GM18505 (cell line): ENCODE data around the gene MAP3K10.
"Not testable (repeated sequence)": the region's sequence is repeated elsewhere in the genome, so short reads cannot be mapped to it uniquely, and the experiment has no call there.

Experiments
- ATAC-seq: cut with Tn5 transposase; IDR thresholded peaks from one replicate; pipeline ENCODE4 v1.9.1; 2021; ENCODE audit not compliant: unreplicated experiment
- POLR2A ChIP-seq: IDR thresholded peaks from 4 replicates; pipeline ENCODE4 v1.6.1; 2011; ENCODE audit warnings: borderline replicate concordance; ENCODE audit not compliant: insufficient read depth, insufficient read length; ENCODE audit errors: extremely low read depth

MAP3K10 gene

DNA sequence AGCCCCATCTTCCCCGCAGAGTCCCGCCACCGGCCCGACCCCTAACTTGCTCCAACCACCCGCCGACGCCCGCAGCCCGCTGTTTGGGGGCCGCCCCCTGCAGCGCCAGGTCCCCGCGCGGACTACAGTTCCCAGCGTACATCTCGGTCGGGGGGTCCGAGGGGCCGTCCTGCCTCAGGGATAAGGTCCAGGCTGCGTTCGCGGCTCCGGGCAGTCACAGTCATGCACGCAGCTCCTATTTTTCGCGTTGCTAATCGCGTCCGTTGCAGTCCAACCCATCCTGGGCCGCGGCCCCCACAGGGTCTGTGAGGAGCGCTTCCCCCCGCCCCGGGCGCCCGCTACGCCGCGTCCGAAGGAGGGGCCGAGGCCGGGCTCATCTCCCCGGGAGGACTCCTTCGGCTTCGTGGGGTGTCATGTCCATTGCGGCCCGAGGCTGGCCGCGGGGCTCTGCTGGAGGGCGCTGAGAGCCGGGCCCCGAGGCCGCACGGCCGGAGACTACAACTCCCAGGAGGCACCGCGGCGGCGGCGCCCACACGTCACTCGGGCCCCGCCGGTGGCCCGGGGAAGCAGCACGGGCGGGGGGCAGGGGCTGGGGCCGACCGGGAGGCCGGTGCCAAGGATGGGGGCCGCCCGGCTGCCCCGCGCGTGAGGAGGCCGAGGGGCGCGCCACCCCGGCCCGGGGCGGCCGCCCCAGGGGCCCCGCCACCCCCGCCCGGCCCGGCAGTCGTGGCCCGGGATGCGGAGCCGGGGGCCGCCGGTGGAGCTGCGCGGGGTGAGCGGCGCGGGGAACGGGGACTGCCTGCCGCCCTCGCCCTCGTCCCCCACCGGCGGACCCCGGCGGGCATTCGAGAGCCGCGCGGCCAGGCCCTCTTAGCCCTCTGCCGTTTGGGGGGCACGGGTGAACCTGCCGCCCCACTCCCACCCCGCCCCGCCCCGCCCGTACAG is at the start of gene MAP3K10:
Gene MAP3K10 (plus strand): TSS at position 536 of the 945 bp plus-strand sequence. CDS start 606 bp downstream, outside the sequence.
- TF ChIP-seq POLR2A: peak; percentile 56
- ATAC-seq: peak; percentile 76

DNA sequence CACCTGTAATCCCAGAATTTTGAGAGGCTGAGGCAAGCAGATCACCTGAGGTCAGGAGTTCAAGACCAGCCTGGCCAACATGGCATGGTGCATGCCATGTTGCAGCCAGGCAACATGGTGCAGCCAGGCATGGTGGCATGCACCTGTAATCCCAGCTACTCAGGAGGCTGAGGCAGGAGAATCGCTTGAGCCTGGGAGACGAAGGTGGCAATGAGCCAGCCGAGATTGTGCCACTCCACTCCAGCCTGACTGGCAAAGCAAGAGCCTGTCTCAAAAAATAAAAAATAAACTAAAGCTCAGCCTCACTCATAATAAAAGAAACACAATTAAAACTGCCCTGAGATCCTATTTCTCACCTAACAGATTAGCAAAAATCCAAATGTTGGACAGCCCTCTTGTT is 49.7 kb upstream of the MAP3K10 start:
- ATAC-seq: no peak
- no peak for TF ChIP-seq POLR2A

DNA sequence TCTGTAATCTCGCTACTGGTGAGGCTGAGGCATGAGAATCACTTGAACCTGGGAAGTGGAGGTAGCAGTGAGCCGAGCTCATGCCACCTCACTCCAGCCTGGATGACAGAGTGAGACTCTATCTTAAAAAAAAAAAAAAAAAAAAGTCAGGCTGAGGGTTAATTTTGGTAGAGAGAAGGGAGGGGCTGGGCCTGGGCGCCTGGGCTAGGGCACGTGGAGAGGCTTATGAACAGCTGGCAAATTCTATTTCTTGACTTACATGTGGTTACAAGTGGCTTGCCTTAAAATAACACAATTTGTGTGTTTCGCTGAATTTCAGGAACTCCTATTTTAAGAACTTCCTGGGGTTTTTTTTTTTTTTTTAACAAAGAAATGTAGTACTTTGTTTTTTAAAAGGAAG is 47.6 kb upstream of the MAP3K10 start:
- TF ChIP-seq POLR2A: no peak
- peak; percentile 58 for ATAC-seq

DNA sequence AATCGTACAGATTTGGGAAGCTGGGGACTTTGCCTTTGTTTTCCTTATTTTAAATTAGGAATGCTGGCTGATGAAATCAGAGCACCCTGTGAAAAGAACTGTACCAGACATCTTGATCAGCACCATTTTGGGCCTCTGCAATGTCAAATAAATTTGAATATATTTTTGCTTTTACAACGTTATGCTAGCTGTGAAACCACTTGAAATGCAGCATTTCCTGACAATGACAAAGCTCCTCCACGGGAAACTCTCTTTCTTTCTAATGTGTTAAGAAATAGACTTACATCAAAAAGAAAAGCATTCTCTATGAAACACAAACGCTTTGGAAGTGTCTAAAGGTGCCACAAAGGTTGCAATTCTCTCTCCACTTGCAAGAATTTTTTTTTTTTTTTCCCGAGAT is 47.1 kb upstream of the MAP3K10 start:
- TF ChIP-seq POLR2A: no peak
- no peak for ATAC-seq

DNA sequence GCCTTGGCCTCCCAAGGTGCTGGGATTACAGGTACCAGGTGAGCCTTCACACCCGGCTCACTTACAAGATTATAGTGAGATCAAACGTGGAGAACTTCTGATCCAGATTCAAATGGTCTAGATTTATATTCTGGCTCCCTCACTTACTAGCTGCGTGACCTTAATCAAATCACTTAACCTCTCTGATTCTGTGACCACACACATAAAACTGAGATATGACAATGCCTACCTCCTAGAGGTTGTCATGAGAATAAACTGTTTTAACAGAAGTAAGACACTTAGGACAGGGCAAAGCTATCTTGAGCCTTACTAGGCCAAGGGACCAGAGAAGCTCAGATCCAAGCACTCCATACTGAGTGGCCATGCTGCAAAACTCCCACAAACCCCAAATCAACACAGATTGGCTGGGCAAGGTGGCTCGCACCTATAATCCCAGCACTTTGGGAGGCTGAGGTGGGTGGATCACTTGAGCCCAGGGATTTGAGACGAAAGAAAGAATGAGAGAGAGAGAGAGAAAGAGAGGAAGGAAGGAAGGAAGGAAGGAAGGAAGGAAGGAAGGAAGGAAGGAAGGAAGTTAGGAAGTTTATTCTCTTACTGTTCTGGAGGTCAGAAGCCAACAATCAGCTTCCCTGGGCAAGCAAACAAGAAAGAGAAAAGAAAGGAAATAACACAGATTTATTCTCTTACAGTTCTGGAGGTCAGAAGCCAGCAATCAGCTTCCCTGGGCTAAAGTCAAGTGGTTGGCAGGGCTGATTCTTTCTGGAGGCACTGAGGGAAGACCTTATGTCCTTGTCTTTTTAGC is 46.1 kb upstream of the MAP3K10 start:
- no peak for TF ChIP-seq POLR2A
- ATAC-seq: no peak

DNA sequence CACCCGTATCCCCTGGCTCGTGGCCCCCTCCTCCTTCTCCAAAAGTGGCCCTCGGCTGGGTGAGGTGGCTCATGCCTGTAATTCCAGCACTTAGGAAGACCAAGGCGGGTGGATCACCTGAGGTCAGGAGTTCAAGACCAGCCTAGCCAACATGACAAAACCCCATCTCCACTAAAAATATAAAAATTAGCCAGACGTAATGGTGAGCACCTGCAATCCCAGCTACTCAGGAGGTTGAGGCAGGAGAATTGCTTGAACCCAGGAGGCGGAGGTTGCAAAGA is 45.5 kb upstream of the MAP3K10 start:
- ATAC-seq: not testable (repeated sequence)

DNA sequence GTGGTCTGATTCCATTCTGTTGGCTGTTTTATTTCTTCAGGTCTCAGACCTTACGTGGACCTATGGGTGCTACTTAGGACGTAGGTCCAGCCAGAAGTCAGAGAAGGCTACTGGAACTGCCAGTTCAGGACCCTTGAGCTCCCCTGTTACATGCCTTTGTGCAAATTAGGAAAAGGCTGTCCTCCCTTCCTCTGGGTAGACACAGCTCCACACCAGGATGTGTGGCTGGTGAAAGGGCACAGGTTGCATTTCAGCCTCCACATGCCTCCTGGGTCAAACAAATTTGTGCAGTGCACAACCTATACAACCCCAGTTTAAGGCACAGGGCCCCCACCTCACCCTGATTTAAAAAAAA is 43.9 kb upstream of the MAP3K10 start:
- ATAC-seq: no peak
- TF ChIP-seq POLR2A: no peak

DNA sequence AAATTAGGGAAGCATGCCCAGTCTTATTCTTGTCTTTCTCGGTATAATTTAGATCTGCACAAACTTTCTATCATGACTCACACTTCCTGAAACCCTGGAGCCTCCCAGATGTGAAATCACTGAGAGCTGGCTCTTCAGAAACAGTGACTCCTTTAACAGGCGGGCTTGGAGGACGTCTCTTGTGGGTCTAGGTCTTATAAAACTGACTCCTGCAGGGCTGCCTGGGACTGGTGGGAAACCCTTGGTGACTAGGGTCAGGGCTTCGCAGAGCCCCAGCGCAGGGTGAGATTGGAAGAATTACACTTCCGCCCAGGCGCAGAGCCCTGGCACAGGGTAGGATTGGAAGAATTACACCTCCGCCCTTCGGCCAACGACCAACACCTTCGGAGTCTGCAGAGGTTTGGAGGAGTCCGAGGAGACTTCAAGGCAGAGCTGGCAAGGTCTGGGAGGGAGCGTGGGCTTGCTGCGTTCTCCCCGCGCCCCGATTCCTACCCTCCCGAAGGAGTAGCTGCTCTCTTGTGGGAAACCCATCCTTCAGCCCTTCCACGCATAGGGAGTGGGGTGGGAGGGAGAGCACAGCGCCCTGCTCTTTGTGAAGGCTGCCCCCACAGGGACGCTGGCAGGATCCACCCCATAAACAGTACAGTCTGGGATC is 43.4 kb upstream of the MAP3K10 start:
- no peak for ATAC-seq
- no peak for TF ChIP-seq POLR2A

DNA sequence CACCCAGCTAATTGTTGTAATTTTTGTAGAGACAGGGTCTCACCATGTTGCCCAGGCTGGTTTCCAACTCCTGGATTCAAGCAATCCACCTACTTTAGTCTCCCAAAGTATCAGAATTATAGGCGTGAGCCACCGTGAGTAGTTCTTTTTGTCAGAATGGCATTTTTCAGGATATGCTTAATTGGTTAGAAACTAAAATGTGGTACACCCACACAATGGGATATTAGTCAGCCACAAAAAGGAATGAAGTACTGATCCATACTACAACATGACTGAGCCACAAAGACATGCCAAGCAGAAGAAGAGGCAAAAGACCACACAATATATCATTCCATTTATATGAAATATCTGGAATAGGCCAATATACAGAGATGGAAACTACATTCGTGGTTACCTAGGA is 41.7 kb upstream of the MAP3K10 start:
- no peak for ATAC-seq

DNA sequence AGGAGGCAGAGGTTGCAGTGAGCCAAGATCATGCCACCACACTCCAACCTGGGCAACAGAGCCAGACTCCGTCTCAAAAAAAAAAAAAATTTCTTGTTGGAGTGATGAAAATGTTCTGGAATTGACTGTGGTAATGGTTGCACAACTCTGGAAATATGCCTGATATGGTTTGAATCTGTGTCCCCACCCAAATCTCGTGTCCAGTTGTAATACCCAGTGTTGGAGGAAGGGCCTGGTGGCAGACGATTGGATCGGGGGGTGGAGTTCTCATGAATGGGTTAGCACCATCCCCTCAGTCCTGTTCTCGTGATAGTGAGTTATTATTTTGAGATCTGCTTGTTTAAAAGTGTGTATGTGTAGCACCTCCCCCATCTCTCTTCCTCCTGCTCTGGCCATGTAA is 41.1 kb upstream of the MAP3K10 start:
- no peak for TF ChIP-seq POLR2A
- no peak for ATAC-seq

More for the DNA sequence above, 41.7 kb upstream of the MAP3K10 start:
- no peak for TF ChIP-seq POLR2A

DNA sequence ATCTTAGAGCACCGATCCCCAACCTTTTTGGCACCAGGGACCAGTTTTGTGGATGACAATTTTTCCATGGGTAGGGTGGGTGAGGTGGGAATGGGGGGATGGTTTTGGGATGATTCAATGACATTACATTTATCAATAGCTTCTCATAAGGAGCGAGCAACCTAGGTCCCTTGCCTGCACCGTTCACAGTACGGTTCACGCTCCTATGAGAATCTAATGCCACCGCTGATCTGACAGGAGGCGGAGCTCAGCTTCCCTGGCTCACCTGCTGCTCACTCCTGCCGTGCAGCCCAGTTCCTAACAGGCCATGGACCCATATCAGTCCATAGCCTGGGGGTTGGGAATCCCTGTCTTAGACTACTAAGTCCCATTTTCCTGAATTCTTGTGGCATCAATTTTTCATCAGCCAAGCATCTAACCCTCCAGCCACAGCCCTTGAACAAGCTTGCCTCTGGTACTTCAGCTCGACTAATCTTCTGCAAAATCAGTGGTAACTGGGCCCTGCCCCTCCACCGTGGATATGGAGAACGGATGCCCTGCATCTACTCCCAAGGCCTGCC is 37.0 kb upstream of the MAP3K10 start:
- no peak for TF ChIP-seq POLR2A
- no peak for ATAC-seq

DNA sequence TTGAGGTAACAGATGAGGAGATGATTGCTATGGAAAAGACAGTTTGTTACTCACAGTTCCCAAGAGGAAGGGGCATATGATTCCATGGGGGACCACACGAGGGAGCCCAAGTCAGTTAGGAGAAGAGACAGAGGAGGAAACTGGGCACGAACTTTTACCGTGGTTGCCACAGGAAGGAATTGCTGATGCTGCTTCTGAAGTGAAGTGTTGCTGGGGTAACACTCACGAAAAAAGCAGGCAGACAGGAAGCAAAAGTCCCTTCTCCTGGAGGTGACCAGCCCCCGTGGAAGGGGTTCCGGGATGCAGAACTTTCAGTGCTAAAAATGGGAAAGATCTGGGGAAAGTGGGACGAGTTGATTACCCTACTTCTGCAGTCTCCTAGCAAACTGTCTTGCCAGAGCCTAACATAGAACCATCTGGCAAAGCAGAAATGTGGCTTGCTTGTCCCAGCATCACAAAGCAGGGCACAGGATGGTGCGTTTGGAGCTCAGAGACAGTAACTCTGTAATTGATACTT is 35.4 kb upstream of the MAP3K10 start:
- TF ChIP-seq POLR2A: no peak
- no peak for ATAC-seq

DNA sequence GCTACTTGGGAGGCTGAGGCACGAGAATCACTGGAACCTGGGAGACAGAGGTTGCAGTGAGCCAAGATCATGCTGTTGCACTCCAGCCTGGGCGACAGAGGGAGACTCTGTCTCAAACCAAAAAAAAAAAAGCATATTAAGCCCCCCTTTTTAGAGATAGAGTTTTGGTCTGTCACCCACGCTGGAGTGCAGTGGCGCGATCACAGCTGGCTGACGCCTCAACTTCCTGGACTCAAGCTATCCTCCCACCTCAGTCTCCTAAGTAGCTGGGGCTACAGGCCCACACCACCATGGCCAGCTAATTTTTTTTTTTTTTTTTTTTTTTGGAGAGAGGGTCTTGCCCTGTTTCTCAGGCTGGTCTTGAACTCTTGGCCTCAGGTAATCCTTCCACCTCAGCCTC is 34.2 kb upstream of the MAP3K10 start:
- ATAC-seq: no peak
- TF ChIP-seq POLR2A: no peak
